GM21367 (cell line): ENCODE measurements around the gene AMPH.
A peak's percentile ranks its signal among the peaks of the same experiment; 100 is the strongest.

Source experiments
- ATAC-seq: cut with Tn5 transposase; IDR thresholded peaks from one replicate; pipeline ENCODE4 v1.9.1; 2021; ENCODE audit not compliant: unreplicated experiment

The AMPH gene

GRCh38 chr7:38463277-38464225, 167.6 kb downstream of the AMPH start:
- ATAC-seq, result peak; percentile 93

GRCh38 chr7:38462819-38463218, 168.4 kb downstream of the AMPH start:
- no peak for ATAC-seq

GRCh38 chr7:38461887-38462286, 169.3 kb downstream of the AMPH start:
- no peak for ATAC-seq

- no peak for ATAC-seq
These were observed 177.3 kb downstream of the AMPH start for GRCh38 chr7:38453826-38454225.

GRCh38 chr7:38453168-38453567, 178.0 kb downstream of the AMPH start:
- ATAC-seq, result no peak

- ATAC-seq, result no peak
These were observed 178.5 kb downstream of the AMPH start for GRCh38 chr7:38452681-38453108.

- ATAC-seq, result no peak
These were observed 179.3 kb downstream of the AMPH start for GRCh38 chr7:38451840-38452239.

GRCh38 chr7:38448584-38449234, 182.5 kb downstream of the AMPH start:
- no peak for ATAC-seq

- ATAC-seq, result no peak
These were observed 183.1 kb downstream of the AMPH start for GRCh38 chr7:38448054-38448453.

GRCh38 chr7:38438970-38439369, 192.2 kb downstream of the AMPH start:
- ATAC-seq, result no peak

GRCh38 chr7:38432671-38433070, 198.5 kb downstream of the AMPH start:
- ATAC-seq, result no peak

- ATAC-seq, result no peak
These were observed 199.1 kb downstream of the AMPH start for GRCh38 chr7:38432080-38432479.

- ATAC-seq, result no peak
These were observed 202.1 kb downstream of the AMPH start for GRCh38 chr7:38429057-38429456.

GRCh38 chr7:38428041-38428440, 203.1 kb downstream of the AMPH start:
- no peak for ATAC-seq

GRCh38 chr7:38427279-38427955, 203.8 kb downstream of the AMPH start:
- ATAC-seq, result no peak

- ATAC-seq, result peak; percentile 54
These were observed 205.7 kb downstream of the AMPH start for GRCh38 chr7:38425509-38425908.

GRCh38 chr7:38424750-38425463, 206.3 kb downstream of the AMPH start:
- no peak for ATAC-seq

GRCh38 chr7:38413784-38414183, 217.4 kb downstream of the AMPH start:
- peak; percentile 77 for ATAC-seq

GRCh38 chr7:38411404-38411803, 219.8 kb downstream of the AMPH start:
- ATAC-seq, result no peak

- ATAC-seq, result no peak
These were observed 221.1 kb downstream of the AMPH start for GRCh38 chr7:38410056-38410455.

- ATAC-seq, result no peak
These were observed 221.6 kb downstream of the AMPH start for GRCh38 chr7:38409531-38409930.
